CD14-positive monocyte (primary cell): ENCODE data around the gene TFDP2. TPM values are rescaled to one million over a fixed set of nuclear protein-coding genes. Genes with fewer than 3 reads are reported as not detected.

ENCODE experiments used
- DNase-seq, 3 donors: peaks; one replicate each; pipeline ENCODE4 v3.0.0-alpha.2; 2011 to 2022
- H2AFZ ChIP-seq: 2 replicates; pipeline ENCODE4 v1.6.0; 2012; ENCODE audit warnings: mild to moderate bottlenecking, low read depth, low read length, inconsistent platforms; ENCODE audit not compliant: insufficient read depth, poor library complexity, severe bottlenecking
- H3K27ac ChIP-seq, 2 donors: 1 replicate in 1 of 2; 2 replicates in 1 of 2; pipeline ENCODE4 v1.5.1; 2012 to 2013; ENCODE audit warnings: low read length in 2 of 2, control low read depth in 1 of 2, inconsistent platforms in 1 of 2, low read depth in 1 of 2, mild to moderate bottlenecking in 1 of 2
- H3K27me3 ChIP-seq, 2 donors: one replicate each; pipeline versions ENCODE4 v1.6.0 to v1.6.1; 2011 to 2013; ENCODE audit warnings: low read length in 2 of 2; ENCODE audit not compliant: control insufficient read depth in 2 of 2, insufficient read depth in 2 of 2
- H3K36me3 ChIP-seq, 2 donors: replicated peaks in 1 of 2; 1 replicate in 1 of 2; 2 replicates in 1 of 2; pipeline versions ENCODE4 v1.5.1 to v1.6.1; 2012 to 2013; ENCODE audit warnings: low read length in 2 of 2, control low read depth in 1 of 2, inconsistent platforms in 1 of 2, mild to moderate bottlenecking in 1 of 2; ENCODE audit not compliant: insufficient read depth in 2 of 2, control insufficient read depth in 1 of 2
- H3K4me1 ChIP-seq, 2 donors: 1 replicate in 1 of 2; 2 replicates in 1 of 2; pipeline versions ENCODE4 v1.5.1 to v1.6.1; 2012 to 2013; ENCODE audit warnings: low read length in 2 of 2, control low read depth in 1 of 2, inconsistent platforms in 1 of 2, mild to moderate bottlenecking in 1 of 2, moderate library complexity in 1 of 2; ENCODE audit not compliant: insufficient read depth in 2 of 2, control insufficient read depth in 1 of 2
- H3K4me2 ChIP-seq: replicated peaks from 2 replicates; pipeline ENCODE3; 2012; ENCODE audit warnings: low read length, moderate library complexity, mild to moderate bottlenecking; ENCODE audit not compliant: poor library complexity, severe bottlenecking; ENCODE audit errors: extremely low read depth
- H3K4me3 ChIP-seq, 3 experiments: fragments of 200-600 bp in 1 of 3; sonication (generic) in 1 of 3; replicated peaks in 1 of 3; 1 replicate in 2 of 3; 2 replicates in 1 of 3; pipeline ENCODE4 v1.5.1; 2011 to 2013; ENCODE audit warnings: low read length in 3 of 3, mild to moderate bottlenecking in 3 of 3, control low read depth in 2 of 3, low read depth in 2 of 3, inconsistent platforms in 1 of 3, moderate library complexity in 1 of 3
- H3K79me2 ChIP-seq: 2 replicates; pipeline ENCODE4 v1.6.0; 2012; ENCODE audit warnings: mild to moderate bottlenecking, control low read depth, inconsistent platforms, low read length, moderate library complexity; ENCODE audit not compliant: insufficient read depth
- H3K9ac ChIP-seq: 2 replicates; pipeline ENCODE4 v1.6.0; 2017; ENCODE audit warnings: low read length, mild to moderate bottlenecking; ENCODE audit not compliant: insufficient read depth, poor library complexity, severe bottlenecking
- H3K9me3 ChIP-seq, 2 donors: replicated peaks in 1 of 2; 1 replicate in 1 of 2; 2 replicates in 1 of 2; pipeline versions ENCODE4 v1.5.1 to v1.6.1; 2012 to 2013; ENCODE audit warnings: low read length in 2 of 2, control low read depth in 1 of 2; ENCODE audit not compliant: control insufficient read depth in 1 of 2, insufficient read depth in 1 of 2
- H4K20me1 ChIP-seq: 2 replicates; pipeline ENCODE4 v1.6.0; 2012; ENCODE audit warnings: mild to moderate bottlenecking, low read length, control low read depth, moderate library complexity; ENCODE audit not compliant: insufficient read depth
- H3K27ac Mint-ChIP-seq, 7 donors: one replicate each; pipeline ENCODE4 v1.8.0; 2020; ENCODE audit warnings: mild to moderate bottlenecking in 7 of 7, mixed read lengths in 7 of 7, moderate library complexity in 6 of 7, inconsistent platforms in 2 of 7
- H3K27me3 Mint-ChIP-seq, 3 donors: one replicate each; pipeline ENCODE4 v1.8.0; 2021 to 2022; ENCODE audit warnings: low read depth in 3 of 3, mild to moderate bottlenecking in 3 of 3, mixed read lengths in 3 of 3, moderate library complexity in 3 of 3, inconsistent platforms in 1 of 3
- H3K36me3 Mint-ChIP-seq, 2 donors: one replicate each; pipeline ENCODE4 v1.8.0; 2020; ENCODE audit warnings: mixed read lengths in 2 of 2, inconsistent platforms in 1 of 2, mild to moderate bottlenecking in 1 of 2
- H3K4me1 Mint-ChIP-seq: one replicate; pipeline ENCODE4 v1.8.0; 2020; ENCODE audit warnings: mild to moderate bottlenecking, mixed read lengths
- H3K4me3 Mint-ChIP-seq, 2 donors: one replicate each; pipeline ENCODE4 v1.8.0; 2020; ENCODE audit warnings: mild to moderate bottlenecking in 2 of 2, mixed read lengths in 2 of 2, moderate library complexity in 1 of 2
- H3K9me3 Mint-ChIP-seq, 7 donors: one replicate each; pipeline ENCODE4 v1.8.0; 2020 to 2022; ENCODE audit warnings: mixed read lengths in 7 of 7, mild to moderate bottlenecking in 6 of 7, moderate library complexity in 6 of 7, inconsistent platforms in 2 of 7
- CTCF ChIP-seq: fragments of 200-600 bp; IDR thresholded peaks from one replicate; pipeline ENCODE4 v1.8.0; 2022; ENCODE audit warnings: antibody characterized with exemption, mild to moderate bottlenecking
- WGBS: methylation state at CpG from one replicate; pipeline ENCODE4 v1.1.5; 2013; ENCODE audit warnings: missing lambda C conversion rate; ENCODE audit not compliant: insufficient coverage; 5-methylcytosine and 5-hydroxymethylcytosine counted together
- intact Hi-C, 2 donors: fragments of 100-400 bp; cut with micrococcal nuclease; formaldehyde crosslinking; loops; one replicate each; pipeline versions ENCODE4 v1.15.0 to v1.15.1; 2023
- polyA plus RNA-seq, 3 donors: library from polyadenylated mRNA; depleted of rRNA in 1 of 3; unstranded in 2 of 3; stranded (reverse) in 1 of 3; fragments of 300-500 nt in 2 of 3; fragments of >200 nt in 1 of 3; fragmentation: Illumina TruSeq in 2 of 3; gene quantifications; 1 replicate in 2 of 3; 2 replicates in 1 of 3; pipeline ENCODE4 v1.2.3, GENCODE V29; 2012 to 2021

TFDP2 gene
- polyA plus RNA-seq, 3 donors, result 1.1 to 3.5 (median 1.7) TPM

GRCh38 chr3:142051351-142051750 lies 98.0 kb downstream of the TFDP2 start:
- intact Hi-C loops, result no loop called here
- H3K4me1 ChIP-seq, result peaks cover 3 to 4% of the 10 kb centered on the region in 2 donors
- Mint-ChIP-seq H3K4me3 (no peak overlapping the region), H3K4me1 (peaks cover 6% of the 10 kb centered on the region), H3K9me3 (peaks cover 2 to 13% (median 6%) of the 10 kb centered on the region in 7 donors), H3K27me3 (no peaks in the 10 kb centered on the region), H3K36me3 (no peaks in the 10 kb centered on the region), H3K27ac (no peak overlapping the region)
- WGBS, result no CpG with 5 or more reads among the region's 6 CpGs
- DNase-seq, result no peak
- H3K9me3 ChIP-seq, result no peaks in the 10 kb centered on the region
- H2AFZ ChIP-seq, result no peak overlapping the region
- no peak overlapping the region for H3K9ac ChIP-seq
- no peak overlapping the region for H3K27ac ChIP-seq
- no peak overlapping the region for H3K4me2 ChIP-seq
- H3K4me3 ChIP-seq, result no peak overlapping the region
- H3K36me3 ChIP-seq, result no peaks in the 10 kb centered on the region
- no peaks in the 10 kb centered on the region for H3K79me2 ChIP-seq
- no peaks in the 10 kb centered on the region for H4K20me1 ChIP-seq
- TF ChIP-seq CTCF, result no peak
- no peaks in the 10 kb centered on the region for H3K27me3 ChIP-seq

GRCh38 chr3:142047021-142047369 lies 102.3 kb downstream of the TFDP2 start:
- H3K4me1 Mint-ChIP-seq, result peaks cover 10% of the 10 kb centered on the region
- H3K36me3 Mint-ChIP-seq, result no peaks in the 10 kb centered on the region
- H3K79me2 ChIP-seq, result no peaks in the 10 kb centered on the region
- H3K27me3 ChIP-seq, result no peaks in the 10 kb centered on the region
- intact Hi-C loops, result no loop called here
- H3K4me3 ChIP-seq, result no peak overlapping the region
- no peaks in the 10 kb centered on the region for H4K20me1 ChIP-seq
- H3K27ac ChIP-seq, result no peak overlapping the region
- peaks cover 0 to 5% of the 10 kb centered on the region in 2 donors for H3K9me3 ChIP-seq
- DNase-seq, result no peak
- peaks cover 6 to 8% of the 10 kb centered on the region in 2 donors for H3K4me1 ChIP-seq
- H2AFZ ChIP-seq, result no peak overlapping the region
- H3K36me3 ChIP-seq, result no peaks in the 10 kb centered on the region
- H3K9ac ChIP-seq, result no peak overlapping the region
- no peak overlapping the region for H3K4me2 ChIP-seq
- no peaks in the 10 kb centered on the region for H3K27me3 Mint-ChIP-seq
- WGBS, result no CpG with 5 or more reads among the region's 1 CpG
- TF ChIP-seq CTCF, result no peak
- H3K4me3 Mint-ChIP-seq, result no peak overlapping the region
- peaks cover 2 to 24% (median 8%) of the 10 kb centered on the region in 7 donors for H3K9me3 Mint-ChIP-seq
- H3K27ac Mint-ChIP-seq, result no peak overlapping the region
